NOMO-1 treated with dmso at 0.1 percent for 144 hours (cell line): Measurements from ENCODE around the gene PARVB.

Experiments
- DNase-seq: peaks from one replicate; lab custom pipeline; 2025; ENCODE audit not compliant: unreplicated experiment; lab: John Stamatoyannopoulos, UW

Gene PARVB

GRCh38 chr22:44211256-44211945 is 187.3 kb downstream of the PARVB start:
- no peak for DNase-seq

GRCh38 chr22:44211946-44212930 is 188.1 kb downstream of the PARVB start:
- no peak for DNase-seq

GRCh38 chr22:44212936-44213335 is 188.8 kb downstream of the PARVB start:
- no peak for DNase-seq

GRCh38 chr22:44213489-44214043 is 189.5 kb downstream of the PARVB start:
- DNase-seq: no peak

- DNase-seq: no peak
These were observed 190.1 kb downstream of the PARVB start for GRCh38 chr22:44214187-44214586.

- DNase-seq: no peak
These were observed 190.7 kb downstream of the PARVB start for GRCh38 chr22:44214764-44215163.

GRCh38 chr22:44215287-44215686 is 191.2 kb downstream of the PARVB start:
- no peak for DNase-seq

- no peak for DNase-seq
These were observed 193.2 kb downstream of the PARVB start for GRCh38 chr22:44217346-44217745.

- no peak for DNase-seq
These were observed 194.0 kb downstream of the PARVB start for GRCh38 chr22:44218071-44218470.

- no peak for DNase-seq
These were observed 195.2 kb downstream of the PARVB start for GRCh38 chr22:44219101-44219870.

GRCh38 chr22:44220727-44221680 is 196.9 kb downstream of the PARVB start:
- DNase-seq: no peak

GRCh38 chr22:44221710-44222475 is 197.8 kb downstream of the PARVB start:
- DNase-seq: no peak
